Heart left ventricle (tissue), 13 donors: ENCODE results near the gene LSS.

Experiments
- POLR2A ChIP-seq, 2 donors: fragments of 450-650 bp; IDR thresholded peaks; one replicate each; pipeline ENCODE4 v1.6.1; 2017; ENCODE audit warnings: antibody characterized with exemption in 2 of 2, mild to moderate bottlenecking in 2 of 2, moderate library complexity in 2 of 2
- TF ChIP-seq, protein P1 (sequence below), 12 donors: fragments of 200-600 bp; sonication (generic) in 4 of 12; IDR thresholded peaks; one replicate each; pipeline versions ENCODE4 v1.5.0 to v1.8.0; 2018 to 2022; ENCODE audit warnings: antibody characterized with exemption in 12 of 12, mild to moderate bottlenecking in 5 of 12
- donor health status: ischemic (EF 13 %, LVEDD 7.1; RV severe dilation, severe dysfunction).
- donor health status: DM: no; HTN: yes; CAD: no.
- donor health status: DM: no; HTN: no; CAD: no.
- donor health status: ischemic (EF 25% LVEDD 6.9; RV normal size, moderate dysfunction).
- donor health status: ischemic (EF 25% LVEDD 5.7; RV mildly dilated, moderate dysfunction).
- donor health status: ischemic (EF 35%, LVEDD 5.7; RV mildly dilated, moderate dysfunction).
- donor health status: nonischemic (EF 11% LVEDD 7.7; RV severe dilation, severe dysfunction).
- donor health status: DM: yes; HTN: yes; CAD: no.
- donor health status: PGD.
- donor health status: ischemic (EF 29% LVEDD 5.4; RV normal size, mild dysfunction).
- donor health status: nonischemic (EF 23%, LVEDD 6.1; RV moderate dilation, normal function).

- TF ChIP-seq, protein P1, sequence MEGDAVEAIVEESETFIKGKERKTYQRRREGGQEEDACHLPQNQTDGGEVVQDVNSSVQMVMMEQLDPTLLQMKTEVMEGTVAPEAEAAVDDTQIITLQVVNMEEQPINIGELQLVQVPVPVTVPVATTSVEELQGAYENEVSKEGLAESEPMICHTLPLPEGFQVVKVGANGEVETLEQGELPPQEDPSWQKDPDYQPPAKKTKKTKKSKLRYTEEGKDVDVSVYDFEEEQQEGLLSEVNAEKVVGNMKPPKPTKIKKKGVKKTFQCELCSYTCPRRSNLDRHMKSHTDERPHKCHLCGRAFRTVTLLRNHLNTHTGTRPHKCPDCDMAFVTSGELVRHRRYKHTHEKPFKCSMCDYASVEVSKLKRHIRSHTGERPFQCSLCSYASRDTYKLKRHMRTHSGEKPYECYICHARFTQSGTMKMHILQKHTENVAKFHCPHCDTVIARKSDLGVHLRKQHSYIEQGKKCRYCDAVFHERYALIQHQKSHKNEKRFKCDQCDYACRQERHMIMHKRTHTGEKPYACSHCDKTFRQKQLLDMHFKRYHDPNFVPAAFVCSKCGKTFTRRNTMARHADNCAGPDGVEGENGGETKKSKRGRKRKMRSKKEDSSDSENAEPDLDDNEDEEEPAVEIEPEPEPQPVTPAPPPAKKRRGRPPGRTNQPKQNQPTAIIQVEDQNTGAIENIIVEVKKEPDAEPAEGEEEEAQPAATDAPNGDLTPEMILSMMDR (IDR thresholded peaks at IDR 0.05): no peak
- no peak for TF ChIP-seq POLR2A (IDR thresholded peaks at IDR 0.05)
Observed at GRCh38 chr21:46149205-46149901, 79.2 kb downstream of the LSS start.
